ENCODE data around the gene LGR6. TPM values are rescaled to one million over a fixed set of nuclear protein-coding genes. Genes with fewer than 3 reads are reported as not detected.
A peak's percentile ranks its signal among the peaks of the same experiment; 100 is the strongest.
"Not testable (repeated sequence)": the region's sequence is repeated elsewhere in the genome, so short reads cannot be mapped to it uniquely, and the experiment has no call there.

LGR6 gene, protein sequence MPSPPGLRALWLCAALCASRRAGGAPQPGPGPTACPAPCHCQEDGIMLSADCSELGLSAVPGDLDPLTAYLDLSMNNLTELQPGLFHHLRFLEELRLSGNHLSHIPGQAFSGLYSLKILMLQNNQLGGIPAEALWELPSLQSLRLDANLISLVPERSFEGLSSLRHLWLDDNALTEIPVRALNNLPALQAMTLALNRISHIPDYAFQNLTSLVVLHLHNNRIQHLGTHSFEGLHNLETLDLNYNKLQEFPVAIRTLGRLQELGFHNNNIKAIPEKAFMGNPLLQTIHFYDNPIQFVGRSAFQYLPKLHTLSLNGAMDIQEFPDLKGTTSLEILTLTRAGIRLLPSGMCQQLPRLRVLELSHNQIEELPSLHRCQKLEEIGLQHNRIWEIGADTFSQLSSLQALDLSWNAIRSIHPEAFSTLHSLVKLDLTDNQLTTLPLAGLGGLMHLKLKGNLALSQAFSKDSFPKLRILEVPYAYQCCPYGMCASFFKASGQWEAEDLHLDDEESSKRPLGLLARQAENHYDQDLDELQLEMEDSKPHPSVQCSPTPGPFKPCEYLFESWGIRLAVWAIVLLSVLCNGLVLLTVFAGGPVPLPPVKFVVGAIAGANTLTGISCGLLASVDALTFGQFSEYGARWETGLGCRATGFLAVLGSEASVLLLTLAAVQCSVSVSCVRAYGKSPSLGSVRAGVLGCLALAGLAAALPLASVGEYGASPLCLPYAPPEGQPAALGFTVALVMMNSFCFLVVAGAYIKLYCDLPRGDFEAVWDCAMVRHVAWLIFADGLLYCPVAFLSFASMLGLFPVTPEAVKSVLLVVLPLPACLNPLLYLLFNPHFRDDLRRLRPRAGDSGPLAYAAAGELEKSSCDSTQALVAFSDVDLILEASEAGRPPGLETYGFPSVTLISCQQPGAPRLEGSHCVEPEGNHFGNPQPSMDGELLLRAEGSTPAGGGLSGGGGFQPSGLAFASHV
- 4.1 TPM for total RNA-seq
- long read RNA-seq, partial matches to known transcripts, result 1 of 7 reads
- long read RNA-seq, other reads (novel, unspliced or antisense), result 3 of 7 reads

GRCh38 chr1:202193614-202194327 lies at the start of gene LGR6:
TSS of gene LGR6 (plus strand) at chr1:202193799. CDS start at chr1:202193990, 191 bp downstream.
- no peak for DNase-seq (ENCODE audit: missing footprints)
- ATAC-seq, result peak; percentile 11
- intact Hi-C loops (cut with DNase I), result loop anchor here (1.0 kb wide), 1 partner anchor 122 kb away; no protein-coding TSS in a partner anchor

GRCh38 chr1:202144402-202145067 lies 49.1 kb upstream of the LGR6 start, which contains the start of gene ARL8A:
TSS of gene ARL8A (minus strand) at chr1:202144737. CDS start at chr1:202144572, 165 bp downstream.
- DNase-seq (ENCODE audit: missing footprints) (peak; percentile 91), ATAC-seq (peak; percentile 80)
- intact Hi-C loops (cut with DNase I), result no loop called here

- ATAC-seq, result no peak
- intact Hi-C loops (cut with DNase I), result no loop called here
- no peak for DNase-seq (ENCODE audit: missing footprints)
Observed at GRCh38 chr1:202145068-202145743, 48.4 kb upstream of the LGR6 start.

- ATAC-seq; intact Hi-C loops (cut with DNase I); DNase-seq (ENCODE audit: missing footprints): not testable (repeated sequence)
Observed at GRCh38 chr1:202145744-202146140, 47.9 kb upstream of the LGR6 start.

DNA sequence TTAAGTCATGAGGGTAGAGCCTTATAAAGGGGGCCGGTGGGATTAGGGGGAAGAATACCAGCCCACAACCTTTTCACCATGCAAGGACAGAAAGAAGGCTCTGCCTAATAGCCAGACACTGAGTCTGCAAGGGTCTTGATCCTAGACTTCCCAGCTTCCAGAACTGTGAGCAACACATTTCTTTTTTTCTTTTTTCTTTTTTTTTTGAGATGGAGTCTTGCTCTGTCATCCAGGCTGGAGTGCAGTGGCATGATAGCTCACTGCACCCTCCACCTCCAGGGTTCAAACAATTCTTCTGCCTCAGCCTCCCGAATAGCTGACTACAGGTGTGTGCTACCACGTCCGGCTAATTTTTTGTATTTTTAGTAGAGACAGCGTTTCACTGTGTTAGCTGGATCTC lies 47.3 kb upstream of the LGR6 start:
- no peak for ATAC-seq
- intact Hi-C loops (cut with DNase I), result no loop called here
- no peak for DNase-seq (ENCODE audit: missing footprints)

GRCh38 chr1:202146993-202147392 lies 46.6 kb upstream of the LGR6 start:
- ATAC-seq, result no peak
- no peak for DNase-seq (ENCODE audit: missing footprints)
- intact Hi-C loops (cut with DNase I), result no loop called here

- intact Hi-C loops (cut with DNase I), result no loop called here
- ATAC-seq (no peak), DNase-seq (ENCODE audit: missing footprints) (no peak)
Observed at GRCh38 chr1:202148391-202148790, 45.2 kb upstream of the LGR6 start.

- DNase-seq (ENCODE audit: missing footprints) (no peak), ATAC-seq (no peak)
- intact Hi-C loops (cut with DNase I), result no loop called here
Observed at GRCh38 chr1:202149566-202149965, 44.0 kb upstream of the LGR6 start.

- intact Hi-C loops (cut with DNase I), result no loop called here
- ATAC-seq (no peak), DNase-seq (ENCODE audit: missing footprints) (no peak)
Observed at GRCh38 chr1:202150187-202150586, 43.4 kb upstream of the LGR6 start.

DNA sequence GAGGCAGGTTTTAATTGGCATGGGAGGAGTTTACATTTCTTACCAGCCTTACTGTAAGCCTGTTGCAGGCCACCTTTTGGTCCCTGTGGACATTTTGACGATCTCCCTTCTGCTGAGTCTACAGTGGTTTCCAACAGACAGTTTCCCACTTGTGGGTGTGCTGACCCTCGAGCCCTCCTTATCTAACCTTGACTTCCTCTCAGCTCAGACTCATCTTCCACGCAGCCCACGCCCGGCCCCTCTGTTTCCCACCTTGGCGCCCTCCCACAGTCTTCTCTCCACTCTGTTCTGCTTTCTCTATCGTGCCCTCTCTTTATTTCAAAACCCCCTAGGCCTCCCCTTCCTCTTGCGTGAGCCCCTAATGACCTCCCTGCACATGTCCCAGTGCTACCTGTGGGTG lies 43.0 kb upstream of the LGR6 start:
- intact Hi-C loops (cut with DNase I), result no loop called here
- ATAC-seq (no peak), DNase-seq (ENCODE audit: missing footprints) (no peak)

DNA sequence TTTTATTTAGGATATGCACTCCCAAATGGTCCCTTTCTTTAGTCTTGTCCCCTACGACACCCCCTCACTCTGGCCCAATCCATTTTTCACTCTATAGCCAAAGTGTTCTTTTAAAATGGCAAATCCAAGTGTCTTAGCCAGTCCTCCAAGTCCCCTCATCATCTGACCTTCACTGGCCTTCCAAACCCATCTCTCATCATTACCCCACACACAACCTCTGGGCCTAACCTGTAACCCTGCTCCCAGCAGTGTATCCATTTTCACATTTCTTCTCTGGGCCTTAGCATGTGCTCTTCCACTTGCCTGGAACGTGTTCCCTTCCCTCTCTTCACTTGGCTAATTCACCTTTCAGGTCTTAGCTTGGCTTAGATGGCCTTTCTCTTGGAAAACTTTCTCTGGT lies 42.6 kb upstream of the LGR6 start:
- ATAC-seq (no peak), DNase-seq (ENCODE audit: missing footprints) (no peak)
- intact Hi-C loops (cut with DNase I), result no loop called here

DNA sequence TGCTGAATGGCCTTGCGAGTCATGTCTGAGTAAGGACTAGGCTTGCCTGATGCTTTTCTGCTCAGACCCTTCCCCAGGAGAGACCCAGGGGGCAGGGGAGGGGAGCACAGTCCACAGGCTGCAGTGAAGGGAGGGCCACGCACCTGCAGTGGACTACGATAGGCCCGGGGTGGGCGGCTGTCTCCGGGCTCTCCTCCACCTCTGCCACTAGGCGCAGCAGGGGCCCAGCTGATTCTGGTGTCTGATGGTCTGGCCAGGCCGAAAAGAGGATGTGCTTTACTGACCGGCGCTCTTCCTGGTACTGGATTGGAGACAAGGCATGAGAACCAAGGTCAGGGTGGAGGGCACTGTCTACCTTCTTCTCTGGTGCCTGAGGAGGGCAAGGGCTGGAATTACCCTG lies 41.2 kb upstream of the LGR6 start:
- intact Hi-C loops (cut with DNase I), result no loop called here
- DNase-seq (ENCODE audit: missing footprints) (no peak), ATAC-seq (no peak)

GRCh38 chr1:202153284-202153683 lies 40.3 kb upstream of the LGR6 start:
- DNase-seq (ENCODE audit: missing footprints) (no peak), ATAC-seq (no peak)
- intact Hi-C loops (cut with DNase I), result no loop called here

GRCh38 chr1:202154148-202154765 lies 39.3 kb upstream of the LGR6 start:
- DNase-seq (ENCODE audit: missing footprints), result no peak
- ATAC-seq, result no peak
- intact Hi-C loops (cut with DNase I), result no loop called here

- intact Hi-C loops (cut with DNase I), result no loop called here
- ATAC-seq, result peak; percentile 30
- DNase-seq (ENCODE audit: missing footprints), result no peak
Observed at GRCh38 chr1:202154766-202155477, 38.7 kb upstream of the LGR6 start.

- ATAC-seq (no peak), DNase-seq (ENCODE audit: missing footprints) (no peak)
- intact Hi-C loops (cut with DNase I), result no loop called here
Observed at GRCh38 chr1:202155478-202156021, 38.0 kb upstream of the LGR6 start.
